H1 (cell line): ENCODE data around the gene HS3ST3B1. TPM values are rescaled to one million over a fixed set of nuclear protein-coding genes. Genes with fewer than 3 reads are reported as not detected.
A peak's percentile ranks its signal among the peaks of the same experiment; 100 is the strongest.

Source experiments
- CTCF ChIA-PET: fragments of 300-600 bp; sonication (Branson Sonifier 250); formaldehyde crosslinking; loops from one replicate; lab custom pipeline; 2021; ENCODE audit not compliant: partially characterized antibody; lab: Charles Lee
- POLR2A ChIA-PET: fragments of 300-600 bp; sonication (Branson Sonifier 250); formaldehyde crosslinking; loops from one replicate; lab custom pipeline; 2021; ENCODE audit warnings: inconsistent platforms; ENCODE audit not compliant: partially characterized antibody; lab: Charles Lee
- DNase-seq, 2 experiments: peaks; one replicate each; pipeline versions ENCODE4 v3.0.0 to v3.0.0-alpha.2; 2010 to 2022; ENCODE audit warnings: low spot score in 2 of 2, low read depth in 1 of 2, mixed read lengths in 1 of 2
- FAIRE-seq: peaks from 2 replicates; lab custom pipeline; 2011; peaks lifted over from hg19 to GRCh38; lab: Jason Lieb, UNC
- H2AFZ ChIP-seq: 2 replicates; pipeline ENCODE4 v1.8.1; 2012; ENCODE audit warnings: low read length, inconsistent platforms
- H2AK5ac ChIP-seq: 2 replicates; pipeline ENCODE4 v1.6.1; 2013; ENCODE audit warnings: low read depth, low read length
- H2BK120ac ChIP-seq: replicated peaks from 2 replicates; pipeline ENCODE3; 2013; ENCODE audit warnings: low read depth, low read length, inconsistent platforms
- H2BK12ac ChIP-seq: 2 replicates; pipeline ENCODE4 v1.6.1; 2013; ENCODE audit warnings: low read depth, low read length
- H2BK15ac ChIP-seq: 2 replicates; pipeline ENCODE4 v1.6.1; 2013; ENCODE audit warnings: low read length
- H2BK20ac ChIP-seq: 2 replicates; pipeline ENCODE4 v1.6.1; 2013; ENCODE audit warnings: low read length
- H2BK5ac ChIP-seq: 2 replicates; pipeline ENCODE4 v1.6.1; 2013; ENCODE audit warnings: low read depth, low read length
- H3K14ac ChIP-seq: 2 replicates; pipeline ENCODE4 v1.6.1; 2013; ENCODE audit warnings: inconsistent platforms; ENCODE audit not compliant: insufficient read length
- H3K18ac ChIP-seq: 2 replicates; pipeline ENCODE4 v1.6.1; 2013; ENCODE audit warnings: low read length; ENCODE audit errors: extremely low read depth
- H3K23ac ChIP-seq: 2 replicates; pipeline ENCODE4 v1.6.1; 2013; ENCODE audit warnings: inconsistent platforms; ENCODE audit not compliant: insufficient read length
- H3K23me2 ChIP-seq: 2 replicates; pipeline ENCODE4 v1.6.1; 2013; ENCODE audit warnings: low read depth, low read length
- H3K27ac ChIP-seq: 2 replicates; pipeline ENCODE4 v1.6.1; 2011; ENCODE audit warnings: low read depth, low read length, inconsistent platforms
- H3K27me3 ChIP-seq, 4 experiments: replicated peaks in 1 of 4; 1 replicate in 1 of 4; 2 replicates in 3 of 4; pipeline versions ENCODE4 v1.6.1 to v1.8.1; 2011 to 2013; ENCODE audit warnings: low read length in 3 of 4, mild to moderate bottlenecking in 3 of 4, inconsistent platforms in 2 of 4, mixed read lengths in 2 of 4, moderate library complexity in 1 of 4; ENCODE audit not compliant: control insufficient read depth in 3 of 4, insufficient read depth in 3 of 4; ENCODE audit errors: extremely low read depth in 1 of 4
- H3K36me3 ChIP-seq, 4 experiments: 2 replicates each; pipeline versions ENCODE4 v1.6.1 to v1.8.1; 2011 to 2013; ENCODE audit warnings: mild to moderate bottlenecking in 4 of 4, low read length in 3 of 4, moderate library complexity in 2 of 4, control low read depth in 1 of 4, inconsistent platforms in 1 of 4; ENCODE audit not compliant: insufficient read depth in 4 of 4, control insufficient read depth in 2 of 4
- H3K4ac ChIP-seq: replicated peaks from 2 replicates; pipeline ENCODE3; 2013; ENCODE audit warnings: low read length, low read depth, mixed read lengths, inconsistent platforms; ENCODE audit not compliant: insufficient read length
- H3K4me1 ChIP-seq, 4 experiments: replicated peaks in 1 of 4; 1 replicate in 1 of 4; 2 replicates in 3 of 4; pipeline versions ENCODE4 v1.6.1 to v1.8.1; 2011 to 2013; ENCODE audit warnings: low read length in 3 of 4, inconsistent platforms in 2 of 4, mixed read lengths in 1 of 4; ENCODE audit not compliant: insufficient read depth in 4 of 4, control insufficient read depth in 3 of 4
- H3K4me2 ChIP-seq, 2 experiments: 2 replicates each; pipeline versions ENCODE4 v1.6.1 to v1.8.1; 2011 to 2013; ENCODE audit warnings: low read depth in 2 of 2, low read length in 2 of 2, control low read depth in 1 of 2, inconsistent platforms in 1 of 2, mild to moderate bottlenecking in 1 of 2; ENCODE audit not compliant: insufficient read depth in 1 of 2
- H3K4me3 ChIP-seq, 4 experiments: fragments of 200-600, 300-600 bp in 1 of 4; sonication (generic), shearing (Covaris generic), sonication (Bioruptor Twin) in 1 of 4; 2 replicates each; pipeline versions ENCODE4 v1.5.1 to v1.8.1; 2011 to 2016; ENCODE audit warnings: low read length in 4 of 4, low read depth in 3 of 4, control low read depth in 2 of 4, inconsistent platforms in 2 of 4, mild to moderate bottlenecking in 2 of 4, mixed read lengths in 1 of 4, moderate library complexity in 1 of 4; ENCODE audit not compliant: insufficient read depth in 2 of 4; ENCODE audit errors: extremely low read depth in 1 of 4
- H3K56ac ChIP-seq: replicated peaks from 2 replicates; pipeline ENCODE3; 2013; ENCODE audit warnings: low read depth, mild to moderate bottlenecking, mixed read lengths, low read length, inconsistent platforms; ENCODE audit not compliant: insufficient read length
- H3K79me1 ChIP-seq: 2 replicates; pipeline ENCODE4 v1.6.1; 2013; ENCODE audit warnings: low read depth, low read length, control low read depth
- H3K79me2 ChIP-seq, 2 experiments: 2 replicates each; pipeline versions ENCODE4 v1.6.1 to v1.8.1; 2012 to 2013; ENCODE audit warnings: low read length in 2 of 2, mild to moderate bottlenecking in 2 of 2, inconsistent platforms in 1 of 2; ENCODE audit not compliant: insufficient read depth in 2 of 2, control insufficient read depth in 1 of 2
- H3K9ac ChIP-seq, 4 experiments: replicated peaks in 1 of 4; 1 replicate in 1 of 4; 2 replicates in 3 of 4; pipeline versions ENCODE4 v1.6.1 to v1.8.1; 2011 to 2013; ENCODE audit warnings: low read depth in 3 of 4, low read length in 3 of 4, control low read depth in 2 of 4, mild to moderate bottlenecking in 2 of 4, moderate library complexity in 2 of 4, inconsistent platforms in 1 of 4; ENCODE audit errors: extremely low read depth in 1 of 4
- H3K9me3 ChIP-seq, 2 experiments: 2 replicates each; pipeline versions ENCODE4 v1.6.1 to v1.8.1; 2012 to 2013; ENCODE audit warnings: mild to moderate bottlenecking in 2 of 2, moderate library complexity in 2 of 2, control low read depth in 1 of 2, inconsistent platforms in 1 of 2, low read depth in 1 of 2, low read length in 1 of 2, mixed read lengths in 1 of 2; ENCODE audit not compliant: insufficient read depth in 2 of 2
- H4K20me1 ChIP-seq, 2 experiments: replicated peaks in 1 of 2; 2 replicates each; pipeline versions ENCODE3 to v1.8.1; 2011 to 2013; ENCODE audit warnings: inconsistent platforms in 2 of 2, low read length in 2 of 2, mild to moderate bottlenecking in 1 of 2; ENCODE audit not compliant: insufficient read depth in 2 of 2, control insufficient read depth in 1 of 2
- H4K5ac ChIP-seq: 2 replicates; pipeline ENCODE4 v1.6.1; 2013; ENCODE audit warnings: low read length, low read depth, mixed read lengths, inconsistent platforms; ENCODE audit not compliant: insufficient read length
- H4K8ac ChIP-seq: 2 replicates; pipeline ENCODE4 v1.8.0; 2013; ENCODE audit warnings: mild to moderate bottlenecking, moderate library complexity, low read length, inconsistent platforms; ENCODE audit not compliant: insufficient read depth; ENCODE audit errors: extremely low read depth
- H4K91ac ChIP-seq: replicated peaks from 2 replicates; pipeline ENCODE3; 2013; ENCODE audit warnings: low read length, mixed read lengths, inconsistent platforms; ENCODE audit not compliant: insufficient read length
- CHD1 ChIP-seq: IDR thresholded peaks from 2 replicates; pipeline ENCODE4 v1.6.1; 2012; ENCODE audit warnings: low read depth, low read length, improper control_type of control experiment
- CTBP2 ChIP-seq: IDR thresholded peaks from 2 replicates; pipeline ENCODE4 v1.7.0; 2011; ENCODE audit warnings: borderline replicate concordance, mild to moderate bottlenecking, moderate library complexity, mixed read lengths, low read length; ENCODE audit not compliant: insufficient read depth, insufficient read length
- EZH2 ChIP-seq: fragments of 200-600 bp; sonication (generic); IDR thresholded peaks from 2 replicates; pipeline ENCODE4 v1.7.1; 2012; ENCODE audit warnings: low read depth, mild to moderate bottlenecking, moderate library complexity, low read length, inconsistent platforms; ENCODE audit not compliant: severe bottlenecking
- GABPA ChIP-seq: IDR thresholded peaks from 2 replicates; pipeline ENCODE4 v1.6.1; 2011; ENCODE audit warnings: mild to moderate bottlenecking, low read length, moderate library complexity, borderline replicate concordance; ENCODE audit not compliant: insufficient read depth
- JUND ChIP-seq: IDR thresholded peaks from 2 replicates; pipeline ENCODE4 v1.6.1; 2011; ENCODE audit warnings: mild to moderate bottlenecking, improper control_type of control experiment, low read length
- POLR2A ChIP-seq, 2 experiments: IDR thresholded peaks; 1 replicate in 1 of 2; 2 replicates in 1 of 2; pipeline ENCODE4 v1.6.1; 2011; ENCODE audit warnings: low read depth in 2 of 2, low read length in 2 of 2, mild to moderate bottlenecking in 2 of 2; ENCODE audit errors: control extremely low read depth in 1 of 2
- POLR2AphosphoS5 ChIP-seq: IDR thresholded peaks from 2 replicates; pipeline ENCODE4 v1.6.1; 2011; ENCODE audit warnings: low read depth, low read length
- SP1 ChIP-seq: IDR thresholded peaks from 2 replicates; pipeline ENCODE4 v1.6.1; 2011; ENCODE audit warnings: low read depth, low read length
- SP4 ChIP-seq: IDR thresholded peaks from 2 replicates; pipeline ENCODE4 v1.6.1; 2012; ENCODE audit warnings: low read length, inconsistent platforms
- TAF1 ChIP-seq: IDR thresholded peaks from 2 replicates; pipeline ENCODE4 v1.6.1; 2011; ENCODE audit warnings: mild to moderate bottlenecking, low read depth, low read length
- TAF7 ChIP-seq: optimal IDR thresholded peaks from 2 replicates; pipeline ENCODE3; 2011; ENCODE audit warnings: low read depth, mild to moderate bottlenecking, inconsistent platforms, low read length, moderate library complexity, borderline replicate concordance
- TEAD4 ChIP-seq: IDR thresholded peaks from 2 replicates; pipeline ENCODE4 v1.6.1; 2012; ENCODE audit warnings: low read depth, low read length, inconsistent platforms, mixed read lengths
- WGBS, 2 experiments: shearing (Covaris generic) in 1 of 2; methylation state at CpG; one replicate each; pipeline versions ENCODE4 v1.1.6 to v1.1.7; 2013 to 2015; ENCODE audit warnings: low lambda C conversion rate in 2 of 2, mixed read lengths in 2 of 2, inconsistent platforms in 1 of 2, low coverage in 1 of 2, missing lambda C conversion rate in 1 of 2; ENCODE audit not compliant: insufficient replicate concordance in 2 of 2, insufficient coverage in 1 of 2, insufficient read length in 1 of 2; ENCODE audit errors: extremely low coverage in 1 of 2, missing lambda C conversion rate in 1 of 2; 5-methylcytosine and 5-hydroxymethylcytosine counted together
- polyA plus RNA-seq, 7 experiments: library from polyadenylated mRNA; depleted of rRNA in 3 of 7; stranded (reverse) in 5 of 7; unstranded in 2 of 7; fragments of >200 nt in 5 of 7; fragments of 200-250 nt in 2 of 7; gene quantifications; 1 replicate in 5 of 7; 2 replicates in 1 of 7; 4 replicates in 1 of 7; pipeline versions ENCODE4 v1.2.1 to v1.2.3, GENCODE V29; 2011 to 2013; ENCODE audit warnings: missing spikeins in 2 of 7, mixed read lengths in 2 of 7
- total RNA-seq: library from RNA; stranded (reverse); fragmentation: NEBNext Ultra II Directional; extraction: Animal tissue kit (Norgen Biotek cat#: 25700); gene quantifications from 2 replicates; pipeline ENCODE4 v1.2.1, GENCODE V29; 2021

Gene HS3ST3B1
- total and polyA plus RNA-seq, 2 of the 8 experiments (the other 6 are each of a cell fraction or from before 2014, with no cell fraction given) = 4.7 to 14.4 TPM

DNA sequence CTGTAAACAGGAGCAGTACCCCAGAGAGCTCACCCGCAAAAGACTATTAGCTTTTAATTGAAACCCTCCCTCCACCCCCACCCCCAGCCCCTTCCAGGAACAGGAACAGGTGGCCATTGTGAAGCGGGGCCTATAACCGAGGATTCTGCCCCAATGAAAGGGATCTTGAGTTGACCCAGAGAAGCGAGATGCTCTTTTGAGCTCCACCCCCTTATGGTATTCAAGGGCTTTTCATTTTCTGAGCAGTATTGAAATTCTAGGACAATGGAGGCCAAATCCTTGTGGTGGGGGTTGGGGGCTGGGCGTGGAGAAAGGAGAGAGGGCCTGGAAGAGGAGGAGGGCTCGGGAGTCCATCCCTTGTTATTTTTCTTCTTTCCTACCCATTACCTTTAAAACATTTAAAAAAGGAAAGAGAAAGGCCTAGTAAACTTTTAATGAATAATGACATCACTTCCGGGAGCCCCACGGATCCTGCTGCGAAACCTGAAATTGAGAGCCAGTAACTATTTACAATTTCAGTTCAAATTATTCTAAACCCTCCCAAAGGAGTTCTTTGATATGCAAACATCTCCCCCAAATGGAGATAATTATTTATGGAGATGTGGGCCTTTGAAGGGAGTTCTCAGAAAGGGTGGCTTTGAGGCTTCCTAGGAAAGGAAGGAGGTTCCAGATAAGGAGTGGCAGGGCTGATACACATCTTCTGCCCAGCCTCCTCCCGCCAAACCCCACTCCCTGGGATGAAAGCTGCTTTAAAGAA lies 30.5 kb downstream of the HS3ST3B1 start:
- Histone ChIP-seq H3K23me2 (peaks cover 4% of the 10 kb centered on the region; the same call in 1 of the 2 replicates), H4K8ac (no peak overlapping the region), H2AK5ac (0 out of 2 replicates have a peak overlapping the region, but pooled peaks have one; percentile 77), H3K4me3 (peak overlapping the region in 1 of 4 experiments; percentile 46; a peak in 3 of 8 replicates), H3K9me3 (no peaks in the 10 kb centered on the region), H3K79me2 (peaks cover 0 to 52% of the 10 kb centered on the region in 2 experiments; a peak in 2 of 4 replicates), H3K79me1 (no peaks in the 10 kb centered on the region), H3K4me1 (peaks cover 15 to 30% (median 24%) of the 10 kb centered on the region in 4 experiments), H2BK20ac (0 out of 2 replicates have a peak overlapping the region, but pooled peaks have one; percentile 94), H3K27ac (0 out of 2 replicates have a peak overlapping the region, but pooled peaks have one; percentile 29), H2BK5ac (0 out of 2 replicates have a peak overlapping the region, but pooled peaks have one; percentile 18), H3K27me3 (peaks cover 0 to 1% (median 0%) of the 10 kb centered on the region in 4 experiments; a peak in 4 of 7 replicates), H2BK12ac (no peak overlapping the region), H2BK15ac (no peak overlapping the region), H3K14ac (no peak overlapping the region), H4K5ac (no peak overlapping the region), H4K91ac (no peak overlapping the region), H3K4me2 (peak overlapping the region; percentile 62 to 66), H3K18ac (no peak overlapping the region), H3K4ac (no peak overlapping the region), H3K9ac (peak overlapping the region in 1 of 4 experiments; percentile 10; a peak in 2 of 7 replicates), H3K36me3 (no peaks in the 10 kb centered on the region), H3K23ac (no peak overlapping the region), H2BK120ac (no peak overlapping the region), H3K56ac (no peak overlapping the region), H4K20me1 (no peaks in the 10 kb centered on the region), H2AFZ (no peak overlapping the region)
- FAIRE-seq (peak; percentile 32), DNase-seq (no peak)
- POLR2A ChIA-PET = interaction anchor here (0.7 to 2.1 kb wide), 8 partner anchors 11 to 31 kb away, joined by 3 to 9 read pairs (median 3); partner anchors contain the start of gene HS3ST3B1
- CTCF ChIA-PET = interaction anchor here (1.2 to 1.6 kb wide), 3 partner anchors 10 to 595 kb away, joined by 3 to 4 read pairs (median 4); no protein-coding TSS in a partner anchor
- 3% methylated on average over 9 of the region's 10 CpGs; no CpG with 5 or more reads in 1 of the 2 experiments for WGBS, 2 experiments
- TF ChIP-seq GABPA (no peak), TAF1 (no peak), CHD1 (no peak), POLR2AphosphoS5 (no peak), TAF7 (no peak), SP1 (peak; percentile 6; the same call in 1 of the 2 replicates), JUND (0 out of 2 replicates have a peak, but pooled peaks have one; percentile 14), CTBP2 (no peak), EZH2 (no peak), SP4 (no peak), POLR2A (IDR thresholded peaks at IDR 0.05; ENCODE audit: control extremely low read depth in 1 of 2, low read depth in 2 of 2, low read length in 2 of 2) (no peak), TEAD4 (no peak)
